IMR-90 (cell line): ENCODE measurements around the gene GRPR. TPM values are rescaled to one million over a fixed set of nuclear protein-coding genes. Genes with fewer than 3 reads are reported as not detected.

Source experiments
- ATAC-seq: fragments of 200-7000 bp; cut with Tn5 transposase; 2 replicates; pipeline ENCODE4 v1.9.1; 2020; ENCODE audit warnings: low read depth, mild to moderate bottlenecking, moderate library complexity
- BruUV-seq: library from RNA; stranded (reverse); fragments of 400-500 nt; replicated peaks from 2 replicates; lab custom pipeline; 2021; lab: Mats Ljungman, UMichigan
- CTCF ChIA-PET: fragments of 300-600 bp; formaldehyde crosslinking; extraction: SDS; loops from one replicate; lab custom pipeline; 2021; ENCODE audit warnings: antibody characterized with exemption; lab: Yijun Ruan, JAX
- POLR2A ChIA-PET: fragments of 300-600 bp; sonication (Branson Sonifier 250); formaldehyde crosslinking; loops from one replicate; lab custom pipeline; 2022; ENCODE audit warnings: antibody characterized with exemption; ENCODE audit not compliant: unreplicated experiment; lab: Charles Lee
- DNase-seq: peaks from one replicate; pipeline ENCODE4 v3.0.0; 2013
- H2AFZ ChIP-seq: replicated peaks from 2 replicates; pipeline ENCODE3; 2013; ENCODE audit warnings: low read length, mild to moderate bottlenecking; ENCODE audit not compliant: poor library complexity
- H2AK5ac ChIP-seq: 2 replicates; pipeline ENCODE4 v1.6.1; 2013; ENCODE audit warnings: low read depth, low read length, inconsistent platforms
- H2AK9ac ChIP-seq: replicated peaks from 2 replicates; pipeline ENCODE3; 2013; ENCODE audit warnings: mild to moderate bottlenecking, low read depth, low read length, moderate library complexity; ENCODE audit not compliant: poor library complexity
- H2BK120ac ChIP-seq: 2 replicates; pipeline ENCODE4 v1.6.1; 2013; ENCODE audit warnings: low read depth, low read length, inconsistent platforms
- H2BK15ac ChIP-seq: 3 replicates; pipeline ENCODE4 v1.6.1; 2013; ENCODE audit warnings: low read depth, low read length, inconsistent platforms
- H2BK20ac ChIP-seq: 2 replicates; pipeline ENCODE4 v1.6.1; 2013; ENCODE audit warnings: low read depth, mild to moderate bottlenecking, inconsistent platforms, low read length, moderate library complexity
- H2BK5ac ChIP-seq: 2 replicates; pipeline ENCODE4 v1.6.1; 2013; ENCODE audit warnings: mild to moderate bottlenecking, low read depth, low read length, inconsistent platforms; ENCODE audit not compliant: poor library complexity, severe bottlenecking
- H3K14ac ChIP-seq: replicated peaks from 2 replicates; pipeline ENCODE4 v1.6.1; 2013; ENCODE audit warnings: low read depth, low read length, inconsistent platforms
- H3K18ac ChIP-seq: 2 replicates; pipeline ENCODE4 v1.6.1; 2013; ENCODE audit warnings: low read depth, low read length, control low read depth
- H3K23ac ChIP-seq: 2 replicates; pipeline ENCODE4 v1.6.1; 2013; ENCODE audit warnings: low read depth, low read length, inconsistent platforms
- H3K27ac ChIP-seq: 2 replicates; pipeline ENCODE4 v1.5.1; 2013; ENCODE audit warnings: mild to moderate bottlenecking, control low read depth, low read length; ENCODE audit not compliant: insufficient read depth
- H3K27me3 ChIP-seq: 2 replicates; pipeline ENCODE4 v1.6.1; 2013; ENCODE audit warnings: low read length; ENCODE audit not compliant: control insufficient read depth, insufficient read depth
- H3K36me3 ChIP-seq: 2 replicates; pipeline ENCODE4 v1.6.1; 2013; ENCODE audit warnings: low read length, mixed read lengths; ENCODE audit not compliant: control insufficient read depth, insufficient read depth
- H3K4ac ChIP-seq: 2 replicates; pipeline ENCODE4 v1.6.1; 2013; ENCODE audit warnings: low read depth, low read length, inconsistent platforms
- H3K4me1 ChIP-seq: 2 replicates; pipeline ENCODE4 v1.6.1; 2013; ENCODE audit warnings: low read length, mixed read lengths; ENCODE audit not compliant: control insufficient read depth, insufficient read depth
- H3K4me2 ChIP-seq: 2 replicates; pipeline ENCODE4 v1.6.1; 2013; ENCODE audit warnings: low read depth, mild to moderate bottlenecking, control low read depth, low read length, moderate library complexity
- H3K4me3 ChIP-seq: 2 replicates; pipeline ENCODE4 v1.5.1; 2013; ENCODE audit warnings: low read depth, mild to moderate bottlenecking, control low read depth, low read length, moderate library complexity; ENCODE audit not compliant: insufficient read depth
- H3K56ac ChIP-seq: 2 replicates; pipeline ENCODE4 v1.6.1; 2013; ENCODE audit warnings: low read length, inconsistent platforms; ENCODE audit not compliant: insufficient read depth; ENCODE audit errors: extremely low read depth
- H3K79me1 ChIP-seq, 2 experiments: 2 replicates each; pipeline ENCODE4 v1.6.1; 2013; ENCODE audit warnings: low read length in 2 of 2, inconsistent platforms in 1 of 2, low read depth in 1 of 2
- H3K9ac ChIP-seq: 2 replicates; pipeline ENCODE4 v1.6.1; 2013; ENCODE audit warnings: low read depth, low read length, control low read depth
- H3K9me1 ChIP-seq: 2 replicates; pipeline ENCODE4 v1.6.1; 2013; ENCODE audit warnings: low read length, inconsistent platforms; ENCODE audit not compliant: insufficient read depth
- H3K9me3 ChIP-seq: 2 replicates; pipeline ENCODE4 v1.6.1; 2013; ENCODE audit warnings: low read length; ENCODE audit not compliant: control insufficient read depth, insufficient read depth
- H4K20me1 ChIP-seq: 2 replicates; pipeline ENCODE4 v1.6.1; 2013; ENCODE audit warnings: low read length, inconsistent platforms; ENCODE audit not compliant: insufficient read depth
- H4K5ac ChIP-seq: 2 replicates; pipeline ENCODE4 v1.6.1; 2013; ENCODE audit warnings: mild to moderate bottlenecking, low read depth, low read length, control low read depth
- H4K8ac ChIP-seq, 2 experiments: 2 replicates each; pipeline ENCODE4 v1.6.1; 2013; ENCODE audit warnings: low read depth in 2 of 2, low read length in 2 of 2, control low read depth in 1 of 2, inconsistent platforms in 1 of 2
- H4K91ac ChIP-seq: 2 replicates; pipeline ENCODE4 v1.6.1; 2013; ENCODE audit warnings: low read depth, low read length, inconsistent platforms; ENCODE audit not compliant: insufficient read depth
- CEBPB ChIP-seq: IDR thresholded peaks from 2 replicates; pipeline ENCODE4 v1.6.1; 2012; ENCODE audit warnings: low read depth, low read length, improper control_type of control experiment
- MAFK ChIP-seq: IDR thresholded peaks from 2 replicates; pipeline ENCODE4 v1.6.1; 2012; ENCODE audit warnings: low read depth, low read length, improper control_type of control experiment
- MXI1 ChIP-seq: IDR thresholded peaks from 2 replicates; pipeline ENCODE4 v1.6.1; 2012; ENCODE audit warnings: low read depth, mild to moderate bottlenecking, low read length, moderate library complexity, borderline replicate concordance
- POLR2A ChIP-seq: IDR thresholded peaks from 2 replicates; pipeline ENCODE4 v1.6.1; 2012; ENCODE audit warnings: mild to moderate bottlenecking, low read depth, low read length
- RFX5 ChIP-seq: IDR thresholded peaks from 2 replicates; pipeline ENCODE4 v1.8.0; 2012; ENCODE audit warnings: low read depth, mild to moderate bottlenecking, low read length, moderate library complexity
- dilution Hi-C: fragments of 300-500 bp; cut with HindIII; formaldehyde crosslinking; loops from one replicate; pipeline ENCODE4 v1.14.3; 2018; ENCODE audit warnings: low sequenced_read_pairs; ENCODE audit not compliant: unreplicated experiment
- in situ Hi-C: fragments of 300-500 bp; cut with MboI; formaldehyde crosslinking; loops from 3 replicates; pipeline ENCODE4 v1.14.3; 2019; ENCODE audit warnings: low sequenced_read_pairs, inconsistent platforms, mixed read lengths
- intact Hi-C: fragments of 100-400 bp; cut with micrococcal nuclease; formaldehyde crosslinking; loops from 2 replicates; pipeline ENCODE4 v1.10.0; 2022
- polyA plus RNA-seq, 3 experiments: library from polyadenylated mRNA; depleted of rRNA; stranded (reverse); fragments of >200 nt; gene quantifications; 2 replicates each; pipeline ENCODE4 v1.2.3, GENCODE V29; 2012; ENCODE audit warnings: low replicate concordance in 1 of 3
- total RNA-seq: library from RNA; depleted of rRNA; stranded (reverse); fragments of >200 nt; gene quantifications from 2 replicates; pipeline ENCODE4 v1.2.3, GENCODE V29; 2012

Gene GRPR
- total and polyA plus RNA-seq, 2 of the 4 experiments (the other 2 are of a cell fraction), result 9.2 to 13.6 TPM

GRCh38 chrX:16140983-16141382 is 17.6 kb downstream of the GRPR start:
- H4K8ac ChIP-seq, result no peak overlapping the region
- CTCF ChIA-PET, result interaction anchor here (1.1 kb wide), 1 partner anchor 18 kb away, joined by 3 read pairs; the partner anchor contains the start of gene GRPR

More at GRCh38 chrX:16140983-16141382, 17.6 kb downstream of the GRPR start:
- H3K4me3 ChIP-seq, result no peak overlapping the region
- H3K56ac ChIP-seq, result no peak overlapping the region
- no peak overlapping the region for H3K14ac ChIP-seq
- no peak overlapping the region for H4K91ac ChIP-seq
- ATAC-seq (no peak), DNase-seq (no peak)
- no peak overlapping the region for H3K23ac ChIP-seq
- BruUV-seq, result no TSS peak
- no peaks in the 10 kb centered on the region for H3K9me1 ChIP-seq
- H2BK5ac ChIP-seq, result no peak overlapping the region
- H4K20me1 ChIP-seq, result no peaks in the 10 kb centered on the region
- no peaks in the 10 kb centered on the region; the same call in none of the 2 replicates for H3K27me3 ChIP-seq
- H2BK120ac ChIP-seq, result no peak overlapping the region
- TF ChIP-seq POLR2A (no peak), MAFK (no peak), RFX5 (no peak), CEBPB (no peak), MXI1 (no peak)
- H3K4me2 ChIP-seq, result no peak overlapping the region
- no peak overlapping the region for H2AK5ac ChIP-seq
- no peak overlapping the region for H4K5ac ChIP-seq
- no peak overlapping the region for H3K9ac ChIP-seq
- H2BK15ac ChIP-seq, result no peak overlapping the region
- H3K4ac ChIP-seq, result no peak overlapping the region
- no peaks in the 10 kb centered on the region for H3K4me1 ChIP-seq
- H3K79me1 ChIP-seq, result peaks cover 0 to 4% of the 10 kb centered on the region in 2 experiments; a peak in 2 of 4 replicates
- dilution Hi-C loops (no loop called here), intact Hi-C loops (no loop called here), in situ Hi-C loops (no loop called here)
- no peak overlapping the region for H2AFZ ChIP-seq
- POLR2A ChIA-PET, result no interaction called here
- H3K36me3 ChIP-seq, result no peaks in the 10 kb centered on the region
- H3K27ac ChIP-seq, result no peak overlapping the region
- H2BK20ac ChIP-seq, result no peak overlapping the region
- H3K18ac ChIP-seq, result no peak overlapping the region
- no peaks in the 10 kb centered on the region for H3K9me3 ChIP-seq
- H2AK9ac ChIP-seq, result no peak overlapping the region
